T47D (cell line): ENCODE data around the gene SCMH1.
A peak's percentile ranks its signal among the peaks of the same experiment; 100 is the strongest.

Experiments used
- DNase-seq, 2 experiments: peaks; one replicate each; pipeline versions ENCODE4 v3.0.0 to v3.0.0-alpha.2; 2011 to 2012; ENCODE audit warnings: low read depth in 1 of 2, low spot score in 1 of 2
- JUND ChIP-seq: IDR thresholded peaks from 2 replicates; pipeline ENCODE4 v1.6.1; 2012; ENCODE audit warnings: low read depth
- in situ Hi-C: cut with HindIII; loops from 2 replicates; pipeline ENCODE4 v1.10.0; 2016; ENCODE audit warnings: low sequenced_read_pairs, low pct_unique_long_range_greater_than_20kb

The SCMH1 gene

GRCh38 chr1:41109310-41110197 is 132.6 kb downstream of the SCMH1 start:
- in situ Hi-C loops, result no loop called here
- no peak for TF ChIP-seq JUND
- DNase-seq, result peak; percentile 5 to 28

DNA sequence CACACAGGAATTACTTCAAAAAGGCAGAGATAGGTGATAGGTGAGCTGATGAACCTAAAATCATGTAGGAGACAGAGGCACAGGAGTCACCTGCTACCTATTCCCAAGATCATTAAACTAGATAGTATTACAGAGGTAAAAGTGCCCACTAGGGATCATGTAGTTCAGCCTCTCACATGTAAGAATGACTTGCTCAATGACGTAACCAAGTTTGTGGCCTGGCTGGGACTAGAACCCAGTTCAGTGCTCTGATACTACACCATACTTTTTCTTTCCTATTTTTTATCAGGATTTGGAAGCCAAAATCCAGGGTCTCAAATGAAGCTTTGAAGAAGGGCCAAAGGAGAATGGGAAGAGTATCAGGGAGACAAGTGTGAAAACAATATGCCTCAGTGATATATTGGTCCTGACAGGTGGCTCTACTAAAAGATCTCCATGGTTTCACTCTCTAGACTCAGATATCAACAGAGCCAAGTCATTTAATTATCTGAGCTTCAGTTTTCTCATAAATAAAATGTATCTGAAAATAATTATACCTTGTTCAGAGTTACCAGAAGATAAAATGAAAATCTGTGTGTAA is 133.3 kb downstream of the SCMH1 start:
- no peak for TF ChIP-seq JUND
- no peak for DNase-seq
- in situ Hi-C loops, result no loop called here

- in situ Hi-C loops, result no loop called here
- TF ChIP-seq JUND, result no peak
- no peak for DNase-seq
These were observed 138.3 kb downstream of the SCMH1 start for GRCh38 chr1:41103766-41104165.

DNA sequence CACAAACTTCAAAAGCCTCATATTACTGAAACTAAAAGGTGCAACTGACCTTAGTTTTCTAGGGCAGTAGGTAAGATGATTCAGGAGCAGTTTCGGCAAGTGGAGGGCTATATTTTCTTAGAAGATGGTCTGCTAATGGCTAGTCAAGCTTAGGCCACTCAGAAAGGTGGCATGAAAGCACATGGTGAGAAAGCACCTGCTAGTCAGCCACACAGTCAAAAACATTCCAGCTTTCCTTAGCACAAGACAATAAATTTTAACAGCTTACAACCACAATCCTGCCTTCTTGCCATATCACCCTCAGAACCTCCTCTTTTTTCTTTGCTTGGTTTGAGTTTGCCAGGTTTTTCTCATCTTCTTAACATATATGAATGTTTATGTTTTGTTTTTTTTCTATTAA is 139.5 kb downstream of the SCMH1 start:
- in situ Hi-C loops, result no loop called here
- DNase-seq, result no peak
- TF ChIP-seq JUND, result no peak

DNA sequence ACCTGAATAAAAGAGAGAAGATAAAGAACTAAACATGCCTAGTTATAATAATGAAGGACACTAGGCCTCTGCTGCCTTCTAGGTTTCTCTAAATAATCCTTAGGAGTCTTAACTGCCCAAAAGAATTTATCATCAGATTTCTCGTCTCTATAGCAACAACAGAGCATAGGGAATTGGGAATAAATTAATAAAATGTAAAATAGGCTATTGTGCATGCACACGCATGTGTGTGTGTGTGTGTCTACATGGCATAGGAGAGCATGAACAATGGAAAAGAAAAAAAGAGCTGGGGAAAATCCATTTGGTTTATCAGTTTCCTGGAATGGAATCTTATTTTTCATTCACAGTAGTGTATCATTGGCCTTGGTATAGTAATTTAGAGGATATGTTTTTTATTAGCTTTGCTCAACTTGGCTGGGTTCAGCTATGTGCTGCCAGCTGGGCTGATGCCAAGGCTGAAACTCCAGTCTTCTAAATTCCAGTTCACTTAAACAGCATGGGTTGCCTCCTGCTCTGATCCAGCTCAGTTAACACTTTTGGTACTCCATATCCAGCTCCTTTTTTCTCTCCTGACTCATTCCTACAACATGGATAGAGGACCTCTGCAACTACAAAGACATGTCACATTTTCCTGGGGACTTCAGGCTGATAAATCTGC is 140.0 kb downstream of the SCMH1 start:
- in situ Hi-C loops, result no loop called here
- TF ChIP-seq JUND, result no peak
- DNase-seq, result peak; percentile 7 to 60

DNA sequence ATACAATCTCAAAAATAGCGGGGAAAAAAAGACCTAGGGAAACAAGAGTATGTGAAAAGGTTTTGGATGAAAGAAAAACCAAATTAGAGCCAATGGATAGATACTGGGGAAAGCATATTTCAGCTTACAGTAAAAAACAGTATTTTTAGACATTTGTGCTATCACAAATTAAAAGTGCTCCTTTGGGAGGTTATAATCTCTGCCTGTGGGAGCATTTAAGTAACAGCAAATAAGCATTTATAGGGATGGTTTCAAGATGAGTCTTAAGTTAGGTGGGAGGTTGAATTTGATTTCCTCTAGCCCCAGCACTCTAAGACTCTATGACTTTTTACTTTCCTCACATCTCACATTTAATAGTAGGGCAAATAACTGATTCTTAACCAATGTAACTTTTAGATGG is 141.0 kb downstream of the SCMH1 start:
- in situ Hi-C loops, result no loop called here
- no peak for TF ChIP-seq JUND
- DNase-seq, result no peak

DNA sequence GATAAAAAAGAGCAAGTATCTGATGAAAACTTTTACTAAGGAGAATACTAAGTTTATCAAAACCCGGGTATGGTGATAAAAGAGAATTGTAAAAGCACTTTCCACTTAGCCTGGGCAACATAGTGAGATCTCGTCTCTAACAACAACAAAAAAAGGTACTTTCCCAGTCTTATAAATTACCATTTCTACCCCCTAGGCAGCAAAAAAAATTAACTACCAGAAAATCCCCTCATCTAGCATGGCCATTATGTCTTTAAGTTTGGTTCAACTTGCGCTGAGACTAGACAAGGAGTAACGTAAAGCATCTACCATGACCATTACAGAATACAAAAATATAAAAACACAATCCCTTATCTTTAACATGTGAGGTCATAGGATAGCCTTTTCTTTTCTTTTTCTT is 141.9 kb downstream of the SCMH1 start:
- no peak for DNase-seq
- TF ChIP-seq JUND, result no peak
- in situ Hi-C loops, result no loop called here

- in situ Hi-C loops, result no loop called here
- DNase-seq, result no peak
- TF ChIP-seq JUND, result no peak
These were observed 143.2 kb downstream of the SCMH1 start for GRCh38 chr1:41098730-41099460.

DNA sequence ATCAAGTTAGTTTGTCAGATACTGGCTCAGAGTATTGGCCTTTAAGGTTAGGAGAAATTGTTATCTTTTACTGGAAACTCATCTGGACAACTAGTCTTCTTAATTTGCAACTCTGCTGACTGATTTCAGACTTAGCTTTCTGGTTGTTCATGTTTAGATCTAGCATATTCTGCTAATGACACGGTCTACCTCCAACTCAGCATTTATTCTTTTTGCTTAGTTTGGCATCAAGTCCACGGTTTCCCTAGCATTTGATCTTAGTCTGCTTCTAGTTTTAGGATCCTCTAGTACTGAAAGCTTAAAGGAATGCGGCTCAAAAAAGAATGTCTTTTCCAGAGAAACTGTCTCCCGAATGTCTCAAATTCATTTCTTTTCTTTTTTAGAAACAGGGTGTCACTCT is 145.0 kb downstream of the SCMH1 start:
- in situ Hi-C loops, result no loop called here
- TF ChIP-seq JUND, result no peak
- DNase-seq, result no peak

- in situ Hi-C loops, result no loop called here
- no peak for TF ChIP-seq JUND
- no peak for DNase-seq
These were observed 148.3 kb downstream of the SCMH1 start for GRCh38 chr1:41093826-41094225.

DNA sequence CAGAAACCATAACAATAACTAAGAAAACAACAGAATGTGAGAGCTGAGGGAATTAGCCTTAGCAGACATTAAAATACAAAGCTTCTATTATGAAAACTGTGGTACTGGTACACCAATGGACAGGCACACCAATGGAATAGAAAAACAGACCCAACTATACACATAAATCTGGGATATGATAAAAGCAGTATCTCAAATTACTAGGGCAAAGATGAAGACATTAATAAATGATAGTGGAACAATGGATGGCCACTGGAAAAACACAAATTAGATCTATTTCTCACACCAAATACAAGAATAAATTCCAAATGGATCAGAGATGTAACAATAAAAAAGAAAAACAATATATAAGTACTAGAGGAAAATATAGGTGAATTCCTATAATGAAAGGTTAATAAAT is 155.2 kb downstream of the SCMH1 start:
- DNase-seq, result no peak
- in situ Hi-C loops, result no loop called here
- no peak for TF ChIP-seq JUND

- in situ Hi-C loops, result no loop called here
- no peak for DNase-seq
- no peak for TF ChIP-seq JUND
These were observed 163.5 kb downstream of the SCMH1 start for GRCh38 chr1:41078616-41079015.
